ENCODE results near the gene CEP112. TPM values are rescaled to one million over a fixed set of nuclear protein-coding genes. Genes with fewer than 3 reads are reported as not detected.
A peak's percentile ranks its signal among the peaks of the same experiment; 100 is the strongest.

The CEP112 gene
- polyA plus RNA-seq (2012; ENCODE audit: insufficient read depth, insufficient read length, low read depth), result 1.0 TPM

DNA sequence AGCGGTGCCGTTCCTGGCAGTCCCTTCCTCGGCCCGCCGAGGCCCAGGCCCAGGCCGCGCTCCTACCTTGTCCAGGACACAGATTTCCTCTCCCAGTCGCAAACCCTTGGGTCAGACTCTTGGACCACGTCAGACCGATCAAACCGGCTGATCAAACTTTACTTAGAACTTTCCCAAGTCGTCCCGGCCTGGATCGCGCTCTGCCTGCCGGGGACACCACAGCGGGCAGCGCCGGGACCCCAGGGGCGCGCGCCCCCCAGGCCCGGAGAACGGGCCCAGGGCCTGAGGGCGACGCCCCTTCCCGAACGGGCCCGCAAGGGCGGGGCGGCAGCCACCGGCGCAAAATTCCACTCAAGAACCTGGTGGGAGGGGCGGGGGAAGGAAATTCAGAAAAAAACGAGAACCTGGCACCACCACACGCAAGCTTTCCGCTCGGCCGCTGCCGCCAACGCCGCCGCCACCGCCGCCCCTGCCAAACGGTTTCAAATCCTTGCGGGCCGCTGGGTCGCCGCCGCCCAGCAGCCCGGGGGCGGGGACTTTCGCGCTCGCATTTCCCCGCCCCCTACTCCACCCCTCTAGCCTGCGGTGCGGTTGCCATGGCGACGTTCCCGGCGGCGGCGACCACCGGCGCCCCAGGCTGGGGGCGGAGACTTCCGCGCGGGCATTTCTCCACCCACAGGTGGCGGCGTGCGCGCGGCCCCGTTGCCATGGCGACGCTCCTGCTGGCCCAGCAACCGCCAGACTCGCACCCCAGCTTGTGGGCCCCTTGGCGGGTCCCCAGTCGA lies at the start of gene CEP112:
TSS of gene CEP112 (minus strand) at position 541 of the 785 bp plus-strand sequence.
- TF ChIP-seq, protein P1, sequence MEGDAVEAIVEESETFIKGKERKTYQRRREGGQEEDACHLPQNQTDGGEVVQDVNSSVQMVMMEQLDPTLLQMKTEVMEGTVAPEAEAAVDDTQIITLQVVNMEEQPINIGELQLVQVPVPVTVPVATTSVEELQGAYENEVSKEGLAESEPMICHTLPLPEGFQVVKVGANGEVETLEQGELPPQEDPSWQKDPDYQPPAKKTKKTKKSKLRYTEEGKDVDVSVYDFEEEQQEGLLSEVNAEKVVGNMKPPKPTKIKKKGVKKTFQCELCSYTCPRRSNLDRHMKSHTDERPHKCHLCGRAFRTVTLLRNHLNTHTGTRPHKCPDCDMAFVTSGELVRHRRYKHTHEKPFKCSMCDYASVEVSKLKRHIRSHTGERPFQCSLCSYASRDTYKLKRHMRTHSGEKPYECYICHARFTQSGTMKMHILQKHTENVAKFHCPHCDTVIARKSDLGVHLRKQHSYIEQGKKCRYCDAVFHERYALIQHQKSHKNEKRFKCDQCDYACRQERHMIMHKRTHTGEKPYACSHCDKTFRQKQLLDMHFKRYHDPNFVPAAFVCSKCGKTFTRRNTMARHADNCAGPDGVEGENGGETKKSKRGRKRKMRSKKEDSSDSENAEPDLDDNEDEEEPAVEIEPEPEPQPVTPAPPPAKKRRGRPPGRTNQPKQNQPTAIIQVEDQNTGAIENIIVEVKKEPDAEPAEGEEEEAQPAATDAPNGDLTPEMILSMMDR (IDR thresholded peaks at IDR 0.05; ENCODE audit: low read depth, low read length), result no peak
- Histone ChIP-seq H3K9me3 (no peaks in the 10 kb centered on the region), H3K27me3 (no peaks in the 10 kb centered on the region), H3K36me3 (no peaks in the 10 kb centered on the region), H3K4me3 (ENCODE audit: low read depth, low read length) (peak within 1 kb of the TSS; percentile 81), H3K4me1 (no peaks in the 10 kb centered on the region)
- DNase-seq, result peak; percentile 89

DNA sequence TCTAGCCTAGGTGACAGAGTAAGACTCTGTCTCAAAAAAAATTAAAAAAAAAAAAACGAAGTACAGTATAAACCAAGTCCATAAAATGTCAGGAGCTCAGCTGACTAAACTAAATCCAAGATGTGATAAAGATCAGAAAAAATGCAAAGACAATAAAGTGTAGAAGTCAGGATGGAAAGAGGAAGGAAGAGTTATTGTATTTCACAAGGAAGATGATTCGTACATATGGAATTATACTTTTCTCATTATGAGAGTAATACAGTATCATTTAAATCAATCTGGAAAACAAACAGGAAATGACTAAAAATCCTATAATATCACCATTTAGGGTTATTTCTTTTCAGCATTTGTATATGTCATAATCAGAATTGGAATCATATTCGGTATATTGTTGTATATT lies 48.7 kb upstream of the CEP112 start:
- TF ChIP-seq, protein P1 (IDR thresholded peaks at IDR 0.05; ENCODE audit: low read depth, low read length), result no peak
- H3K36me3 ChIP-seq, result no peaks in the 10 kb centered on the region
- H3K4me3 ChIP-seq (ENCODE audit: low read depth, low read length), result no peak overlapping the region
- no peak for DNase-seq
- H3K4me1 ChIP-seq, result no peaks in the 10 kb centered on the region
- H3K27me3 ChIP-seq, result no peaks in the 10 kb centered on the region
- H3K9me3 ChIP-seq, result no peaks in the 10 kb centered on the region

DNA sequence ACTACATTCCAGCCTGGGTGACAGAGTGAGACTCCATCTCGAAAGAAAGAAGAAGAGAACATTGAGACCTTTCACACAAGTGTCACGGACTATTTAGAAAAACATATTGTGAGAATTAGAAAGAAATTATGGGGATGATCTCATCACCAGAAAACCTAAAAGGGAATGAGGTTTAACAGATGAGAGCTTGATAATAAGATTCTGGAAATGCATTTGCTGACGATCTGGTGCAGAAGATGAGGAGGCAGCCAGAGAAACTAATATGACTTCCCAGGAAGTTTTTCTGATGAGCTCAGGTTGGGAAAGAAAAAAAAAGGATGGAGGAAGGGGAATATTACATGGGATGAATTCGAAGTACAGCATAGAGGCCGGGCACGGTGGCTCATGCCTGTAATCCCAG lies 48.1 kb upstream of the CEP112 start:
- Histone ChIP-seq H3K4me1 (no peaks in the 10 kb centered on the region), H3K9me3 (no peaks in the 10 kb centered on the region), H3K4me3 (ENCODE audit: low read depth, low read length) (no peak overlapping the region), H3K27me3 (no peaks in the 10 kb centered on the region), H3K36me3 (no peaks in the 10 kb centered on the region)
- TF ChIP-seq, protein P1 (IDR thresholded peaks at IDR 0.05; ENCODE audit: low read depth, low read length), result no peak
- DNase-seq, result no peak

DNA sequence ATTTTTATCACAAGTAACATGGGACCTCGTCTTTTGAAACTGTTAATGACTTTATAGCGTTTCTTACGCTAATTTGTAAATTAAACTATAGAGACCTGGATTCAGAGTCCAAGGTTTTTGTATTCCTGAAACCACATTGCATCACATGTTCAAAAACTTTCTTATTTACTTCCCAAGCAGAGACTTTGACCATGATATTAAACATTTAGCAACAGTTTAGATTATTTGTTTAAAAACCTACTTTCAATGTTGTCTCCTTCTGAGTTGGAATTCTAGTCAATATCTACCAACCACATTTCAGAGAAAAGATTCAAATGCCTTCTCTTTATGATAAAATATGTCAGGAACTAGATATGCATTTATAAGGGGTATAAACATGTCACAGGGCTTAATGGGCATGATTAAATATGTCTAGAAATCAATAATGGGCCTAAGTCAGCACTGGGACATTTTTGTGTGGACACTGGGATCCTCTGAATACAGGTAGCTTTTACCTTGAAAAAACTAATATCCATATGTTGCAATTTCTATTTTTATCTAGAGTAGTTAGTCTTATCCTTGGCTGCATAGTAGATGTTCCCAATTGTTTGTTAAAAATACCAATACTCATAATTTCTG lies 43.6 kb upstream of the CEP112 start:
- DNase-seq, result no peak
- H3K36me3 ChIP-seq, result no peaks in the 10 kb centered on the region
- H3K4me1 ChIP-seq, result no peaks in the 10 kb centered on the region
- TF ChIP-seq, protein P1 (IDR thresholded peaks at IDR 0.05; ENCODE audit: low read depth, low read length), result no peak
- no peaks in the 10 kb centered on the region for H3K9me3 ChIP-seq
- no peak overlapping the region for H3K4me3 ChIP-seq (ENCODE audit: low read depth, low read length)
- no peaks in the 10 kb centered on the region for H3K27me3 ChIP-seq

DNA sequence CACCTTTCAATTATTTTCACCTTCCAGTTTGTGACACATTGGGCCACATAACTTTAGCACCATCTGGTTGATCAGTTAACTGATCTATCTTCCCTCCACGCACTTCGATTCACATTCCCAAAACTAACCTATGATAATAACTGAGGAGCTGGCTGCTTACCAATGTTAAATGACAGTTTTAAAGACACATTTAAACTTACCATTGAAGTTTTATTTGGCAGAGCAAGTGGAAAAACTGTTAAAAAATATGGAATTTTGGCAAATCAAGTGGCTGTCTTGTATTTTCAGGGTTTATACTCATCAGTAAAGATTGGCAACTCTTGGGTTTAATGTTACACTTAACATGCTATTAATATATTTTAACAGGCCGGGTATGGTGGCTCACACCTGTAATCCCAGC lies 42.7 kb upstream of the CEP112 start:
- no peak for DNase-seq
- Histone ChIP-seq H3K9me3 (no peaks in the 10 kb centered on the region), H3K36me3 (no peaks in the 10 kb centered on the region), H3K27me3 (no peaks in the 10 kb centered on the region), H3K4me1 (no peaks in the 10 kb centered on the region), H3K4me3 (ENCODE audit: low read depth, low read length) (no peak overlapping the region)
- TF ChIP-seq, protein P1 (IDR thresholded peaks at IDR 0.05; ENCODE audit: low read depth, low read length), result no peak

Data from BE2C (cell line).